Measurements from ENCODE around the gene CALML4.
"Not testable (repeated sequence)": the region's sequence is repeated elsewhere in the genome, so short reads cannot be mapped to it uniquely, and the experiment has no call there.

CALML4 gene

DNA sequence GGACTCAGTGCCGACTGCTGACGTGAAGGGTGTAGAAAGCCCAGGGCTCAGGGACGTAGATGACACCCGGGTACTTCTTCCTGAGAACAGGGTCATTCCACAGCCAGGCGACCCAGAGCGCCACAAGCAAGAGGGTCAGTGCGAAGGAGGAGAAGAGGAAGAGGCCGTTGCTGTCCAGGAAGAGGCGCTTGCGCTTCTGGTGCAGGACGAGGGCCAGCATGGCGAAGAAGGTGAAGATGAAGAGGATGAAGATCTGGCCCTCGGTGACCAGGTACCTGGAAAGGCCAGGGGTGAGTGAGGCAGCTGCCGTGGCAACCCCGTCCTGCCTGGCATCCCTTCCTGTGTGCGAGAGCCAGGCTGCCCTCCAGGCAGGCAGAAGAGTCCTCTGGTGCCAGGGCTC, 3.0 kb upstream of the CALML4 start:
- no peak for DNase-seq (ENCODE audit: low read depth in 2 of 2)

GRCh38 chr15:68207176-68207935, 2.2 kb upstream of the CALML4 start:
- no peak for DNase-seq (ENCODE audit: low read depth in 2 of 2)

GRCh38 chr15:68206711-68207151, 1.6 kb upstream of the CALML4 start:
- no peak for DNase-seq (ENCODE audit: low read depth in 2 of 2)

- DNase-seq (ENCODE audit: low read depth in 2 of 2): no peak
Measured at GRCh38 chr15:68205954-68206539, 915 bp upstream of the CALML4 start.

DNA sequence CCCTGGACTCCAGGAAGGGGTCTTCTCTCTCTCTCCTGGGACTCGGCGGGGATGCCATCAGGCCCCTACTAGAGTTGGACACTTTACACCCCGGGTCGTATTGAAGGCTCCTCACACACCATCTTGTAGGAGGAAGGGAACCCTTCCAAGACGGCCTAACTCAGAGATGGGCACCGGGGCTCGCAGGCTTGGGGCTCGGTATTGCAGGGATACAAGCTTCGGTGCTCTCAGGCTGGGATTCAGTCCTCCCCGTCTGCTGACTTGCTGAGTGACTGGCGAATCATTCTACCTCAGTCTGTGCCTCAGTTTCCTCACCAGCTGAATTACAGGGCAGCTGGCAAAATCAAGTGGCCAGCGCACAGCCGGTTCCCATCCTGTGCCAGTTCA, 419 bp upstream of the CALML4 start:
- DNase-seq (ENCODE audit: low read depth in 2 of 2): no peak

DNA sequence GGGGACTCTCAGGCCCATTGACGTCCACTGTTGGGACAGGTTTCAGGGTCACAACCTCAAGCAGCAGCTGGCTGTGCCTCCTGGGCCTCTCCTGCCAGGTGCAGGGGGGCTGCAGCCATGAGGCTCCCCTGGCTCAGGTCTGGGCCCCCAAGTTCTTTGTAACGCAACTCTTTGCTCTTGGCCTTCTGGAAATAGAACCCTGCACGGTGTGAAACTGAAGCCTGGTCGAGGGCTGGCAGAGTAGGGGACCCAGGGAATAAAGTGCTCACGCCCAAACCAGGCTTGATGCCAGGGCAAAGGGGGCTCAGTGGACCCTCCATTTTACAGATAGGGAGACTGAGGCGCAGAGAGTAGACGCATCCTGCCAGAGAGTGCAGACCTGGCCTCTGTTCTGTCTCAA, 771 bp downstream of the CALML4 start:
- DNase-seq (ENCODE audit: low read depth in 2 of 2): no peak

GRCh38 chr15:68203956-68204355, 1.2 kb downstream of the CALML4 start:
- no peak for DNase-seq (ENCODE audit: low read depth in 2 of 2)

GRCh38 chr15:68203486-68203885, 1.6 kb downstream of the CALML4 start:
- no peak for DNase-seq (ENCODE audit: low read depth in 2 of 2)

DNA sequence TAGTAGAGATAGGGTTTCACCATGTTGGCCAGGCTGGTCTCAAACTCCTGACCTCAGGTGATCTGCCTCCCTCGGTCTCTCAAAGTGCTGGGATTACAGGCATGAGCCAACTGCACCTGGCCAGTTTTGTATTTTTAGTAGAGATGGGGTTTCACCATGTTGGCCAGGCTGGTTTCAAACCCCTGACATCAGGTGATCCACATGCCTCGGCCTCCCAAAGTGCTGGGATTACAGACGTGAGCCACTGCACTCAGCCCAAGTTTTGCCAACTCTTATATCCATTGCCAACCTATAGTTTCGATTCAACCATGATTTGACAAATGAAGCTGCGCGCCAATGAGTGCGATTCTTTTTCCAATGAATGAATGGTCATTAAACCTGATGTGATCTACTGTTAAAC, 2.1 kb downstream of the CALML4 start:
- DNase-seq (ENCODE audit: low read depth in 2 of 2): not testable (repeated sequence)

DNA sequence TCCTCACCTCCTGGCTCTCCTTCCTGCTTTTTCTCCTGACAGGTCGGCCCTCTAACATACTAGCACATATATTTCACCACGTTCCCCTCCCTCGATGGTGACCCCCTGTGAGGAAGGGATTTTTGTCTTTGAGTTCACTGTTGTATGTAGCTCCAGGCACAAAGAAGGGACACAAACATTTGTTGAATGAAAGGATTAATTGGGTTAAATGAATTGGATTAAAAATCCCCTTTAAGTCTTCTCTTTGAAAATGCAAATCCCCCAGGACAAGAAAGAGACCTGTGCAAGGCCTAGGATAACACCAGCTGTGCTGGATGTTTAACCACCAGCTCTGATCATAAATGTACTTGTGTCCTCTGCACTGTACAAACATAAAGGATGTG, 3.3 kb downstream of the CALML4 start:
- no peak for DNase-seq (ENCODE audit: low read depth in 2 of 2)

- no peak for DNase-seq (ENCODE audit: low read depth in 2 of 2)
Measured at GRCh38 chr15:68201153-68201878, 3.8 kb downstream of the CALML4 start.

- DNase-seq (ENCODE audit: low read depth in 2 of 2): no peak
Measured at GRCh38 chr15:68200016-68200861, 4.9 kb downstream of the CALML4 start.

DNA sequence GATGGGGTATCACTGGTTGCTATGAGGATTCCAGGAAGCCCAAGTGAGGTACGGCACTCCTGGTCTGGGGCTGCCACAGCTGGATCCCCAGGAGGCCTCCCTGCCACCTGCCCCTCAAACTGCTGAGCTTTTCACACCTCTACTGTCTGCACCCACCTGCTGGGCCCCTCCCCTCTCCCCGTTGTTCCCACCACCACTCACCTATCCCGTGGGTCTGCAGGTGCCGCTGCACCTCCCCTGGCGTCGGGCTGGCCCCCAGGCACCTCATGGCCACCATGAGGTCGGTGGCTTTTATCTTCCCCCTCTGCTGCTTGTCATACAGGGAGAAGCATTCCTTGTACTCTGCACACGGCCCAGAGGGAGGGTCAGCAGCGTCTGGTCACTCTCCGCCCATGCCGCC, 5.8 kb downstream of the CALML4 start:
- DNase-seq (ENCODE audit: low read depth in 2 of 2): no peak

- DNase-seq (ENCODE audit: low read depth in 2 of 2): no peak
Measured at GRCh38 chr15:68197661-68198437, 7.3 kb downstream of the CALML4 start.

GRCh38 chr15:68197170-68197492, 8.0 kb downstream of the CALML4 start:
- no peak for DNase-seq (ENCODE audit: low read depth in 2 of 2)

DNA sequence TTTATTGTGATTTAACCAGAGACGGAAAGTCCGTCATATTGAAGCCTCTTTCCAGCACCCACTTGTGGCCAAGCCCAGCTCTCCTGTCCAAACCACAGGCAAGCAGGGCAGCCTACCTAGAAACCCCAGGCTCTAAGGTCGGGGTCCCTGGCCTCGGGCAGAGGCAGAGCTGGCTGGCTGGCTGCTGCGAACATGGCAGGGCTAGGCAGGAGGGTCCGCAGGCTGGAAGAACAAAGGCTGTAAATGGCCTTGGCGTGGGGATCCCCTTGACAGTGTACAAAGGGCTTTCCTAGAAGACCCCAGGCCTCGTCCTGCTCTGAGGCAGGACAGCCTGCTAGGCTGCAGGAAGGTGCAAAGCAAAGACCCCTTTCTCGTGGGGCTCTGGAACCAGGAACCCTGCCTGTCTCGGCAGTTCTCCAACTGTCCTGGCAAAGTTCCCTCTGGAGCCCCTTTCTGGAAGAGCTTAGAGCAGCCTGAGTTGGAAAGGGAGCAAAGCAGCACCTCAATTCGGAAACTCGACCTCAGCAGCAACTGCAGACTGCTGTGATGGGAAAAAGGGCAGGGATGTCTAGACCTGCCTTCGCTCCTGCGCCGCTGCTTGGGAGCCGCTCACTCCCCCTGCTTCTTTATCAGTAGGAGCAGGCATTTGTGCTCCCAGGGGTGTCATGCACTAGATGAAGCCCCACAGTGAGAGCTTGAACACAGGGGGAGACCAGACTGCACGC, 8.5 kb downstream of the CALML4 start:
- DNase-seq (ENCODE audit: low read depth in 2 of 2): no peak

GRCh38 chr15:68195336-68196112, 9.6 kb downstream of the CALML4 start:
- no peak for DNase-seq (ENCODE audit: low read depth in 2 of 2)

GRCh38 chr15:68192804-68193486, 12.2 kb downstream of the CALML4 start:
- no peak for DNase-seq (ENCODE audit: low read depth in 2 of 2)

DNA sequence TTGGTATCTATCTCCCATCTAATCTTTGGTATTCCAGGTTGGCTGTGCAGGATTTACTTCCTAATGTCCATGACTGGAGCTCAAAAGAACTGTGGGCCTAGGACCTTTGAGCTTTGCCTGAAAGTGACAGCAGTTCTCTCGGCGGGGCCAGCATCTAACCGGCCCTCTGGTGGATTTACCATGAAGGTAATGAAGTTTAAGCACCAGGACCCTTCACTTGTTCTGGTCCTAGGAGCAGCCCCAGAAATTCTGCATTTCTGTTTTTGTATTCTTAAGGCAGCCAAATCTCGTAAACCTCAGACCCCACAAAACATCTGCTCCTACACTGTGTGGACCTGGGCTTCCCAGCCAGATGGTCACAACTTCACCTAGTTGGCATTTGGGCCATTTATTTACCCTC, 13.0 kb downstream of the CALML4 start:
- DNase-seq (ENCODE audit: low read depth in 2 of 2): no peak
